DOHH2 (cell line): Measurements from ENCODE around the gene CTAG1B.

Experiments used
- H3F3A ChIP-seq: fragments of 200-600 bp; sonication (generic), shearing (Covaris generic); 2 replicates; pipeline ENCODE4 v1.6.0; 2016; ENCODE audit warnings: antibody characterized with exemption, mild to moderate bottlenecking; ENCODE audit not compliant: control insufficient read depth, insufficient read depth
- H3K27ac ChIP-seq: fragments of 200-600 bp; sonication (generic); 2 replicates; pipeline ENCODE4 v1.5.1; 2014; ENCODE audit warnings: low read depth, mild to moderate bottlenecking, low read length, moderate library complexity
- H3K27me3 ChIP-seq: fragments of 200-600 bp; sonication (generic); 2 replicates; pipeline ENCODE4 v1.6.1; 2014; ENCODE audit warnings: mild to moderate bottlenecking, low read length, mixed read lengths; ENCODE audit not compliant: control insufficient read depth
- H3K36me3 ChIP-seq: fragments of 200-600 bp; sonication (generic); 2 replicates; pipeline ENCODE4 v1.6.1; 2014; ENCODE audit warnings: mild to moderate bottlenecking, low read length, moderate library complexity, mixed read lengths; ENCODE audit not compliant: control insufficient read depth
- H3K4me1 ChIP-seq: fragments of 200-600 bp; sonication (generic); 2 replicates; pipeline ENCODE4 v1.6.1; 2014; ENCODE audit warnings: mild to moderate bottlenecking, low read length, mixed read lengths; ENCODE audit not compliant: control insufficient read depth
- H3K4me2 ChIP-seq: fragments of 200-600 bp; sonication (generic); 2 replicates; pipeline ENCODE4 v1.6.0; 2014; ENCODE audit warnings: mild to moderate bottlenecking, low read length, moderate library complexity
- H3K4me3 ChIP-seq: fragments of 200-600 bp; sonication (generic); 2 replicates; pipeline ENCODE4 v1.5.1; 2014; ENCODE audit warnings: mild to moderate bottlenecking, low read length, mixed read lengths
- H3K79me2 ChIP-seq: fragments of 200-600 bp; sonication (generic); 2 replicates; pipeline ENCODE4 v1.6.1; 2014; ENCODE audit warnings: mild to moderate bottlenecking, low read length, mixed read lengths; ENCODE audit not compliant: control insufficient read depth
- H3K9me2 ChIP-seq: fragments of 200-600 bp; sonication (generic); replicated peaks from 2 replicates; pipeline ENCODE4 v1.6.1; 2014; ENCODE audit warnings: mild to moderate bottlenecking, low read length, mixed read lengths; ENCODE audit not compliant: control insufficient read depth
- H3K9me3 ChIP-seq: fragments of 200-600 bp; sonication (generic); 2 replicates; pipeline ENCODE4 v1.6.1; 2014; ENCODE audit warnings: antibody characterized with exemption, low read length, mixed read lengths; ENCODE audit not compliant: control insufficient read depth, insufficient read depth
- H4K20me1 ChIP-seq: fragments of 200-600 bp; sonication (generic); 2 replicates; pipeline ENCODE4 v1.6.0; 2014; ENCODE audit warnings: low read depth, mild to moderate bottlenecking, antibody characterized with exemption, low read length, moderate library complexity; ENCODE audit not compliant: control insufficient read depth, insufficient read depth
- CTCF ChIP-seq: fragments of 200-600 bp; sonication (generic); IDR thresholded peaks from one replicate; pipeline ENCODE4 v1.5.1; 2014; ENCODE audit warnings: antibody characterized with exemption, mild to moderate bottlenecking, low read depth, low read length; ENCODE audit not compliant: poor library complexity, severe bottlenecking
- EZH2phosphoT487 ChIP-seq: fragments of 200-600 bp; sonication (generic); IDR thresholded peaks from 2 replicates; pipeline ENCODE4 v1.6.1; 2017; ENCODE audit warnings: borderline replicate concordance, mild to moderate bottlenecking, antibody characterized with exemption, low read length, moderate library complexity, mixed read lengths

Gene CTAG1B

DNA sequence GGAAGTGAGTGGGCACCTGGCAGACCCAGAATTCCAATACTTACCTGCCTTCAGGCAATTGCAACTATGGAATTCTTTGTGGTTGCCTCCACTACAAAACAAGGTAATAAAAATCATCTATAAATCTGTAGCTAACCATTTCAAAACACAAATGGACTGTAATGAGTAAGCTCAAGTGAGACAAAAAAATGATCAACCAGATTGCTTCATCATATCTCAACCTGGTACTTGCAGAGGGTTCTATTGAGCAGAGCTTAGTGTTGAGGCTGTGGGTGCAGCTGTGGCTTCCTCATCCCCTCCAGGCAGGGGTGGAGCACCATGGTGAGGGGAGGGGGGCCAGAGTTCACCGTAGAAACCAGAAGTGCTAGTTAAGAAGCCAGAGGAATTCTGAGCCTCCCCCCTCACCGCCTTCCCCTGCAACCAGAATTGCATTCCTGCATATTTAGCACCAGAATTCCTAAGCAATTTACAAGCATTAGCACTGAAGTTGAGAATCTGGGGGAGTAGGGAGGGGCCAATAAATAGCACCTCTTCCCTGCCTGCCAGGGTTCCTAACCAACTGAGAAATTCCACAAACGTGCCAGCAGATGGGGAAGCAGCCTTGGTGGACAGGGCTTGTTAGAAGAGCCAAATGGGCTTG is 22.7 kb downstream of the CTAG1B start:
- Histone ChIP-seq H3K79me2 (no peaks in the 10 kb centered on the region), H3K4me2 (no peak overlapping the region), H3K27me3 (no peaks in the 10 kb centered on the region), H3K4me3 (no peak overlapping the region), H3K9me2 (no peaks in the 10 kb centered on the region), H3K9me3 (no peaks in the 10 kb centered on the region), H3K4me1 (no peaks in the 10 kb centered on the region), H3K36me3 (no peaks in the 10 kb centered on the region), H4K20me1 (no peaks in the 10 kb centered on the region), H3K27ac (no peak overlapping the region), H3F3A (no peaks in the 10 kb centered on the region)
- TF ChIP-seq CTCF (no peak), EZH2phosphoT487 (no peak)

DNA sequence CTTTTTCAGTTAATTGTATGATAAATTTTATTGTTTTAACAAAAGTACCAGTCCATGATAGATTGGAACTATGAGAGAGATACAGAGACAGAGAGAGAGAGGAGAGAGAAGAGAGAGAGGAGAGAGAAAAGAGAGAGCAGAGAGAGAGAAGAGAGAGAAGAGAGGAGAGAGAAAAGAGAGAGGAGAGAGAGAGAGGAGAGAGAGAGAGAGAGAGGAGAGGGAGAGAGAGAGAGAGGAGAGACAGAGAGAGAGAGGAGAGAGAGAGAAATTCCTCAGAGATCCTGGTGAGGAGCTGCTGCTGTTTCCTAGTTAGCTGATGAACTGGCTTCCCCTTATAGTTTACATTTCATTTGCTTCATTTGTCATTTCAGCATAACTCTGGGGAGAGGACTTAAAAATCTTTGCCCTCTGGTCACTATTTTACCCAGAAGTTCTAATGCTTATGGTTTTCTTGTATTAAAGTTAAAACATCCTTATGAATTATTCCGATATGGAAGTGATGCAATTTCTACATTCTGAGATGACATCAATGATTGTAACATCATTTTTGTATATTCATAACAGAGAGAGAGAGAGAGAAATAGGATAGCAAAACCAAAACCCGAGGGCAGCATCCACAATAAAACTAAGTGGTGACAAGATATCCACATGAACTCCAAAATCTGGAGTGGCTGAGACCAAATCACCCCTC is 23.4 kb downstream of the CTAG1B start:
- H3K9me3 ChIP-seq = no peaks in the 10 kb centered on the region

DNA sequence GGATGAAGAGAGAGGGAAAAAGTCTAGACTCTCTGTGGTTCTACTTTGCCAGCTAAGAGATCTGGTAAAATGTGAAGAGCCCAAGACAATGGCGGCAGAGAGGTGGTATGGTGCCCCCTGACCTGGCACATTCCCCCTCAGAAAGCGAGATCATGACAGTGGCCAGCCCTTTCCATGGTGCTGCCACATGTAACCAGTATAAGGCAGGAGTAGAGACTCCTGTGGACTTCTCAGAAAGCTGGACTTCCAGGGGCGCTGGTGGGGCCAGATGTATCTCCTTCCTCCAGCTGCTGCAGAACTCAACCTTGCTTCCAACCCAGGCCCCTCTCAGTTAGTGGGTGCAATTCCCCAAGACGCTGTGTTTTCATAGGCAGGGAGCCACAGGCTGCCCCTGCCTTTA is 24.6 kb downstream of the CTAG1B start:
- no peaks in the 10 kb centered on the region for H3K9me3 ChIP-seq
- TF ChIP-seq CTCF (no peak), EZH2phosphoT487 (no peak)

More for the DNA sequence above, 23.4 kb downstream of the CTAG1B start:
- Histone ChIP-seq H3K4me1 (no peaks in the 10 kb centered on the region), H3K36me3 (no peaks in the 10 kb centered on the region), H3K27me3 (no peaks in the 10 kb centered on the region), H4K20me1 (no peaks in the 10 kb centered on the region), H3K4me3 (no peak overlapping the region), H3F3A (no peaks in the 10 kb centered on the region), H3K79me2 (no peaks in the 10 kb centered on the region), H3K9me2 (no peaks in the 10 kb centered on the region), H3K27ac (no peak overlapping the region), H3K4me2 (no peak overlapping the region)
- no peak for TF ChIP-seq EZH2phosphoT487
- TF ChIP-seq CTCF = no peak

More for the DNA sequence above, 24.6 kb downstream of the CTAG1B start:
- Histone ChIP-seq H3K4me3 (no peak overlapping the region), H3K4me1 (no peaks in the 10 kb centered on the region), H3K9me2 (no peaks in the 10 kb centered on the region), H3K27me3 (no peaks in the 10 kb centered on the region), H3K4me2 (no peak overlapping the region), H4K20me1 (no peaks in the 10 kb centered on the region), H3F3A (no peaks in the 10 kb centered on the region), H3K36me3 (no peaks in the 10 kb centered on the region), H3K27ac (no peak overlapping the region), H3K79me2 (no peaks in the 10 kb centered on the region)
